ENCODE data around the gene TNFRSF12A. TPM values are rescaled to one million over a fixed set of nuclear protein-coding genes. Genes with fewer than 3 reads are reported as not detected.

Gene TNFRSF12A
- total RNA-seq, 1 donor from 2014 or later: 12.3 TPM

GRCh38 chr16:3035972-3036725 lies 16.0 kb downstream of the TNFRSF12A start:
- DNase-seq (ENCODE audit: extremely low spot score in 2 of 2): no peak
- TF ChIP-seq POLR2AphosphoS5 (IDR thresholded peaks at IDR 0.05; ENCODE audit: insufficient read depth in 1 of 2, low read depth in 1 of 2): peak in 1 of 2 donors; percentile 13
- no peak for TF ChIP-seq CTCF (IDR thresholded peaks at IDR 0.05)
- TF ChIP-seq POLR2A (IDR thresholded peaks at IDR 0.05): no peak
- H3K4me1 ChIP-seq: peaks cover 13% of the 10 kb centered on the region
- peak overlapping the region; percentile 21 to 42 for H3K4me3 ChIP-seq
- no peaks in the 10 kb centered on the region for H3K36me3 ChIP-seq
- H3K9me3 ChIP-seq: no peaks in the 10 kb centered on the region
- H3K27ac ChIP-seq: peak overlapping the region; percentile 10
- H3K27me3 ChIP-seq: peaks cover 10% of the 10 kb centered on the region
- intact Hi-C loops (cut with DNase I): no loop called here

- no peak for TF ChIP-seq POLR2A (IDR thresholded peaks at IDR 0.05)
These were observed 16.7 kb downstream of the TNFRSF12A start, which contains the start of gene BICDL2 for GRCh38 chr16:3036726-3037315. Gene BICDL2, minus strand, starts transcription at chr16:3036944. Its CDS starts 1,448 bp downstream, at chr16:3035496.

GRCh38 chr16:3038256-3038655 lies 18.1 kb downstream of the TNFRSF12A start:
- Histone ChIP-seq H3K9me3 (no peaks in the 10 kb centered on the region), H3K36me3 (no peaks in the 10 kb centered on the region), H3K4me1 (peaks cover 13% of the 10 kb centered on the region), H3K27ac (no peak overlapping the region), H3K27me3 (peaks cover 10% of the 10 kb centered on the region), H3K4me3 (no peak overlapping the region)
- intact Hi-C loops (cut with DNase I): no loop called here
- TF ChIP-seq CTCF (IDR thresholded peaks at IDR 0.05) (no peak), POLR2AphosphoS5 (IDR thresholded peaks at IDR 0.05; ENCODE audit: insufficient read depth in 1 of 2, low read depth in 1 of 2) (no peak)
- no peak for DNase-seq (ENCODE audit: extremely low spot score in 2 of 2)

More at GRCh38 chr16:3036726-3037315, 16.7 kb downstream of the TNFRSF12A start, which contains the start of gene BICDL2:
- Histone ChIP-seq H3K9me3 (no peaks in the 10 kb centered on the region), H3K4me1 (peaks cover 13% of the 10 kb centered on the region), H3K27ac (peak within 1 kb of the TSS; percentile 10), H3K4me3 (peak within 1 kb of the TSS; percentile 21 to 42), H3K27me3 (peaks cover 10% of the 10 kb centered on the region), H3K36me3 (no peaks in the 10 kb centered on the region)
- no peak for DNase-seq (ENCODE audit: extremely low spot score in 2 of 2)
- intact Hi-C loops (cut with DNase I): no loop called here

DNA sequence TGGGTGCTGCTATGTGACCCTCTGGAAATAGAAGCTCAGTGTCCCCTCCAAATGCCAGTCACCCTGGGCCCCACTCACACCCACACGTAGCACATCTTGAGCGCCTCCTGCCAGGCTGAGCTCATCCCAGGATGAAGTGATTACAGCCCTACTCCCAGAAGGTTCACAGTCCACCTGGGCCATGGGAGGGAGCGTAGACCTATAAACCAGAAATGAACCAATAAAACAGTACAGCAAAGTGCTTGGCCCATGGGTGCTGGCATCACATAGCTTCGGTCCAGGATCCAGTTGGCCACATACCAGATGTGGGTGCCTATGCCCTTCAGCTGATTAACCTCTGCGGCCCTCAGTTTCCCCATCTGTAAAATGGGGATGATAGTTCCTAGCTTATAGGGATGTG lies 18.7 kb downstream of the TNFRSF12A start:
- H3K36me3 ChIP-seq: no peaks in the 10 kb centered on the region
- H3K27ac ChIP-seq: no peak overlapping the region
- no peak for DNase-seq (ENCODE audit: extremely low spot score in 2 of 2)
- H3K27me3 ChIP-seq: peaks cover 14% of the 10 kb centered on the region
- TF ChIP-seq POLR2A (IDR thresholded peaks at IDR 0.05) (no peak), POLR2AphosphoS5 (IDR thresholded peaks at IDR 0.05; ENCODE audit: insufficient read depth in 1 of 2, low read depth in 1 of 2) (no peak), CTCF (IDR thresholded peaks at IDR 0.05) (no peak)
- H3K4me3 ChIP-seq: no peak overlapping the region
- intact Hi-C loops (cut with DNase I): no loop called here
- peaks cover 13% of the 10 kb centered on the region for H3K4me1 ChIP-seq
- no peaks in the 10 kb centered on the region for H3K9me3 ChIP-seq

DNA sequence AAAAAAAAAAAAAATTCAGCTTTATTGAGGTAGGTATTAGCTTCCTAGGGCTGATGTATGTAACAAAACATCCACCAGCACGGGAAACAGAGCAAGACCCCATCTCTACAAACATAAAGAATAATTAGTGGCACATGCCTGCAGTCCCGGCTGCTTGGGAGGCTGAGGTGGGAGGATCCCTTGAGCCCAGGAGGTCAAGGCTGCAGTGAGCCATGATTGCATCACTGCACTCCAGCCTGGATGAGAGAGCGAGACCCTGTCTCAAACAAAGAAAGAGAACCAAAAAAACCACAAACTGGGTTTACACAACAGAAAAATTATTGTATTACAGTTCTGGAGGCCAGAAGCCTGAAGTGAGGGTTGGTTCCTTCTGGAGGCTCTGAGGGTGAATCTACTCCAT lies 22.2 kb downstream of the TNFRSF12A start:
- no peak overlapping the region for H3K4me3 ChIP-seq
- no peak for DNase-seq (ENCODE audit: extremely low spot score in 2 of 2)
- TF ChIP-seq CTCF (IDR thresholded peaks at IDR 0.05): no peak
- no peak for TF ChIP-seq POLR2A (IDR thresholded peaks at IDR 0.05)
- no peak for TF ChIP-seq POLR2AphosphoS5 (IDR thresholded peaks at IDR 0.05; ENCODE audit: insufficient read depth in 1 of 2, low read depth in 1 of 2)
- intact Hi-C loops (cut with DNase I): no loop called here
- H3K9me3 ChIP-seq: no peaks in the 10 kb centered on the region
- H3K27ac ChIP-seq: no peak overlapping the region
- peaks cover 26% of the 10 kb centered on the region for H3K4me1 ChIP-seq
- peaks cover 26% of the 10 kb centered on the region for H3K27me3 ChIP-seq
- H3K36me3 ChIP-seq: no peaks in the 10 kb centered on the region

Measured in vagina (tissue), 2 donors.